GM21786 (cell line): ENCODE results near the gene LDAH.

Experiments used
- ATAC-seq: cut with Tn5 transposase; IDR thresholded peaks from one replicate; pipeline ENCODE4 v1.9.1; 2021; ENCODE audit not compliant: unreplicated experiment

LDAH gene

GRCh38 chr2:20641123-20641985 lies 181.5 kb downstream of the LDAH start:
- no peak for ATAC-seq

GRCh38 chr2:20640411-20641122 lies 182.3 kb downstream of the LDAH start:
- no peak for ATAC-seq

DNA sequence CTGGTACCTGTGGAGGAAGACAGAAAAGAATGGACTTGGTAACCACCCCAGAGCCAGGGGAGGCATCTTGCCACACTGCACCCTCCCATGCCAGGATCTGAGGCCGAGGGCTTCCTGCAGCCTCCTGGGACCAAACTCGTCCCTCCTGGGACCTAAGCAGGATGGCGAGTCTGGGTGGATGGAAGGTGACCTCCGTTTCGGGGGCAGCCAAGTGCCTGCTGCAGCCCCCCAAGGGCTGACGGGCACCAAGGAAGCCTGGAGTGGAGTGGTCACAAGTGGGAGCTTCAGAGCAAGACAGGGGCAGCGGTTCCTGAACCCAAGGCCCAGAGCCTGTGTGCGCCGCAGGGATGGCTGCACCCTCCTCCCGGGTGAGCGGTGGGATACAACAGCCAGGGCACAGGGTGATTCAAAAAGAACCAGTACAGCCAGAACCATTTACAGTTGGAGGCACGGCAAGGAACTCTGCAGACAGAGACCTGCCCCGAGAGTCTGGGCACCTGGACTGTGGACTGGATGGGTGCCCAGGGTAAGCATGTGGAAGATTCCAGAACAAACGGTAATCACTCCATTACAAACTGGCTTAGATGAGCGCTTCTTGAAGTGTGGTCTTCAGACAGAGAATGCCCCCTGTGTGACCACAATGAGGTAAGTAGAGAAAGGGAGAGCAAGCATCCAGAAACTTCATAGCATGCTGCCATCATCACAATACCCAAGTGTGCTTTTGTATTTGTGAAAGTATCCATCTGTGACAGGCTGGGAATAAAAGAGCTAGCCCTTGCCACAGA lies 184.1 kb downstream of the LDAH start:
- no peak for ATAC-seq

DNA sequence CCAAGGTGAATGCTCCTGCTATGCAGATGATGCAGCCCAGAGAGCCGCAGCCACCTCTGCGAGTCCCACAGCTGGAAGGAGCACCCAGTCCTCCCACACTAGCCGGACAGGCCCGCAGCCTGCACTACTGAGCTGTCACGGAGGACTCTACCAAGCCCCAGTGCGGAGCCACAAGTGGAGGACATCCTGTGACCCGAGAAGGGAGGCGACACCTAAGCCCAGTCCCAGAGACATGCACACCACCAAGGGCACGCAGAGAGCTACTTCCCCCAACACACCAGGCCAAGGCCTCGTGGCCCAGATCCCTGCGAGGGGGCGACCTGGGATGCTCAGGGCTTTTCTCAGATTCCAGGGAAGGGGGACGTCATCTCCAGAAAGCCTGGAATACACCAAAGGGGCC lies 184.9 kb downstream of the LDAH start:
- no peak for ATAC-seq

GRCh38 chr2:20637147-20637546 lies 185.8 kb downstream of the LDAH start:
- no peak for ATAC-seq

DNA sequence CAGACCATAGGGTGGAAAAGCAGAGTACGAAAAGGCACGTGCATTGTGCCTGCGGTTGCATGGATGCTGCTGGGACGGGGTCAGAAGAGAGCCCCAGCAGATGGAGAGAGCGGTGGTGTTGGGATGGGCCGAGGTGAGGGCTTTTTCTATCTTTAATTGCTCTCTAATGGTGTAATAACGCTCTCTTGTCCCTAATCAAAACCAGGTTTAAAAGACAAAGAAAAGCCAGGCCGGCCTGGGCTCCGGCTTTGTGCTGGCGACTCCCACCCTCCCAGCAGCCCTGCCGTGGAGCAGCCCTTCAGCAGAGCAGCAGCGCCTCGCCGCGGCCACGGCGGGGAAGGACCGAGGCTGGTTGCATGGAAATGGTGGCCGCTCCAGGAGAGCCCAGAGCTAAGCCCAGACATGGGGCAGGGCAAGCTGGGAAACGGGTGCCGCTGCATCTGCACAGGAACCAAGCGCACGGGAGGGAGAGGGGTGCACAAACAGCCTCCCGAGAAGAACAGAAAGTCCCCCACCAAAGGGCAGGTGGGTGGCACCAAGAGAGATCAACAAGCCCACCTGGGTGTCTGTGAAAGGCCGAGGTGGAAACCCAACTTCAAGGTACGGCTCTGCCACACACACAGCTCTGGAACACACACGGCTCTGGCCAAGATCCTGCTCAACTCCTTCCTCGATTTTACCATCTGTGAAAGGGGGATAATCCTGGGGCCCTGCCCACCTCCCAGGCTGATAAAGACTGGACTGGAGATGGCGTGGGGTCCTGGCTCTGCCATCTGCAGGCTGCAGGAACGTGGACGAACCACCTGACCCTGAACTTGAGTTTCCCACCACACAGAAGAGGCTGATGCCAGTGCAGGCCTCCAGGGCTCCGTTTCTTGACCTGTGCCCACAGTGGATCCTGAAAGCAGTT lies 187.0 kb downstream of the LDAH start:
- peak; percentile 82 for ATAC-seq

GRCh38 chr2:20635113-20635510 lies 187.8 kb downstream of the LDAH start:
- ATAC-seq: no peak

- no peak for ATAC-seq
Measured at GRCh38 chr2:20634507-20635112, 188.3 kb downstream of the LDAH start.
